Mesendoderm (in vitro differentiated cells): ENCODE data around the gene EML5. TPM values are rescaled to one million over a fixed set of nuclear protein-coding genes. Genes with fewer than 3 reads are reported as not detected.

Experiments
- DNase-seq: peaks from one replicate; pipeline ENCODE4 v3.0.0; 2013
- H2AK5ac ChIP-seq: 2 replicates; pipeline ENCODE4 v1.6.1; 2013; ENCODE audit warnings: low read length, inconsistent platforms
- H2BK120ac ChIP-seq: 2 replicates; pipeline ENCODE4 v1.6.1; 2013; ENCODE audit warnings: low read depth, mild to moderate bottlenecking, low read length, moderate library complexity, mixed read lengths
- H2BK15ac ChIP-seq: replicated peaks from 2 replicates; pipeline ENCODE4 v1.6.1; 2013; ENCODE audit warnings: low read depth, mild to moderate bottlenecking, moderate library complexity
- H2BK5ac ChIP-seq: 2 replicates; pipeline ENCODE4 v1.6.1; 2013; ENCODE audit warnings: low read length, inconsistent platforms
- H3K18ac ChIP-seq: 2 replicates; pipeline ENCODE4 v1.6.1; 2013; ENCODE audit warnings: mild to moderate bottlenecking, low read length, mixed read lengths
- H3K23ac ChIP-seq: one replicate; pipeline ENCODE4 v1.6.1; 2013; ENCODE audit warnings: low read length
- H3K27ac ChIP-seq: 2 replicates; pipeline ENCODE4 v1.5.1; 2013; ENCODE audit warnings: low read depth, mild to moderate bottlenecking, inconsistent platforms, low read length, moderate library complexity
- H3K27me3 ChIP-seq: 2 replicates; pipeline ENCODE4 v1.6.1; 2013; ENCODE audit warnings: low read length, control low read depth, mild to moderate bottlenecking, inconsistent platforms; ENCODE audit not compliant: insufficient read depth, poor library complexity
- H3K36me3 ChIP-seq: 2 replicates; pipeline ENCODE4 v1.6.1; 2013; ENCODE audit warnings: low read length, inconsistent platforms; ENCODE audit not compliant: control insufficient read depth, insufficient read depth
- H3K4ac ChIP-seq: one replicate; pipeline ENCODE4 v1.6.1; 2013; ENCODE audit warnings: low read depth, mild to moderate bottlenecking, low read length, moderate library complexity
- H3K4me1 ChIP-seq: 2 replicates; pipeline ENCODE4 v1.6.1; 2013; ENCODE audit warnings: low read depth, low read length, inconsistent platforms; ENCODE audit not compliant: control insufficient read depth
- H3K4me2 ChIP-seq: 2 replicates; pipeline ENCODE4 v1.6.1; 2013; ENCODE audit warnings: low read length
- H3K4me3 ChIP-seq: 2 replicates; pipeline ENCODE4 v1.5.1; 2013; ENCODE audit warnings: mild to moderate bottlenecking, low read length
- H3K56ac ChIP-seq: one replicate; pipeline ENCODE4 v1.6.1; 2013; ENCODE audit warnings: low read length
- H3K79me1 ChIP-seq: 2 replicates; pipeline ENCODE4 v1.6.1; 2013; ENCODE audit warnings: low read length, inconsistent platforms
- H3K79me2 ChIP-seq: 2 replicates; pipeline ENCODE4 v1.6.1; 2013; ENCODE audit warnings: mild to moderate bottlenecking, low read length; ENCODE audit not compliant: control insufficient read depth, insufficient read depth
- H3K9ac ChIP-seq: 2 replicates; pipeline ENCODE4 v1.6.1; 2013; ENCODE audit warnings: low read length, inconsistent platforms
- H4K5ac ChIP-seq: one replicate; pipeline ENCODE4 v1.6.1; 2013; ENCODE audit warnings: low read length
- H4K8ac ChIP-seq: one replicate; pipeline ENCODE4 v1.6.1; 2013; ENCODE audit warnings: low read depth, mild to moderate bottlenecking, control low read depth, low read length, moderate library complexity
- WGBS: extraction: QIAGEN DNeasy Blood & Tissue Kit; methylation state at CpG from one replicate; pipeline ENCODE4 v1.1.7; 2013; ENCODE audit warnings: low lambda C conversion rate, missing lambda C conversion rate; ENCODE audit not compliant: insufficient coverage; ENCODE audit errors: extremely low coverage; 5-methylcytosine and 5-hydroxymethylcytosine counted together
- polyA plus RNA-seq, 2 experiments: library from polyadenylated mRNA; stranded (reverse); fragments of 200-250 nt; gene quantifications; one replicate each; pipeline ENCODE4 v1.2.3, GENCODE V29; 2013

The EML5 gene
- 0.32 TPM for polyA plus RNA-seq (2013, experiment 1 of 2)
- 0.35 TPM for polyA plus RNA-seq (2013, experiment 2 of 2)

- Histone ChIP-seq H3K4me3 (peak within 1 kb of the TSS; percentile 25), H3K9ac (peak within 1 kb of the TSS; percentile 51), H3K36me3 (no peaks in the 10 kb centered on the region), H3K79me2 (no peaks in the 10 kb centered on the region), H3K27me3 (peaks cover 16% of the 10 kb centered on the region), H2BK120ac (no peak within 1 kb of the TSS), H3K79me1 (no peaks in the 10 kb centered on the region), H2BK5ac (no peak within 1 kb of the TSS), H4K5ac (no peak within 1 kb of the TSS), H4K8ac (no peak within 1 kb of the TSS), H2BK15ac (no peak within 1 kb of the TSS), H3K4me2 (peak within 1 kb of the TSS; percentile 59), H3K56ac (peak within 1 kb of the TSS; percentile 74), H3K18ac (no peak within 1 kb of the TSS), H2AK5ac (no peak within 1 kb of the TSS), H3K4me1 (no peaks in the 10 kb centered on the region), H3K23ac (peak within 1 kb of the TSS; percentile 97), H3K4ac (no peak within 1 kb of the TSS), H3K27ac (no peak within 1 kb of the TSS)
- peak; percentile 64 for DNase-seq
- no CpG with 5 or more reads among the region's 111 CpGs for WGBS
These were observed at the start of gene EML5 for GRCh38 chr14:88792473-88793258. TSS of gene EML5 (minus strand) at chr14:88792953. CDS start at chr14:88792503, 450 bp downstream.

- Histone ChIP-seq H3K4me3 (no peak overlapping the region), H2BK120ac (no peak overlapping the region), H3K56ac (no peak overlapping the region), H3K4me2 (no peak overlapping the region), H3K9ac (no peak overlapping the region), H3K4ac (no peak overlapping the region), H4K8ac (no peak overlapping the region), H3K79me1 (no peaks in the 10 kb centered on the region), H2AK5ac (no peak overlapping the region), H3K4me1 (no peaks in the 10 kb centered on the region), H3K18ac (no peak overlapping the region), H3K23ac (no peak overlapping the region), H3K27me3 (no peaks in the 10 kb centered on the region), H2BK5ac (no peak overlapping the region), H3K27ac (no peak overlapping the region), H2BK15ac (no peak overlapping the region), H3K36me3 (no peaks in the 10 kb centered on the region), H3K79me2 (no peaks in the 10 kb centered on the region), H4K5ac (no peak overlapping the region)
- WGBS = no CpG with 5 or more reads among the region's 1 CpG
- DNase-seq = no peak
These were observed 49.7 kb upstream of the EML5 start for GRCh38 chr14:88842414-88842813.

- WGBS = no CpG with 5 or more reads among the region's 1 CpG
- H2AK5ac ChIP-seq = no peak overlapping the region
- H3K9ac ChIP-seq = no peak overlapping the region
- H2BK5ac ChIP-seq = no peak overlapping the region
- H3K27me3 ChIP-seq = no peaks in the 10 kb centered on the region
- H3K79me2 ChIP-seq = no peaks in the 10 kb centered on the region
- H3K27ac ChIP-seq = no peak overlapping the region
- no peak overlapping the region for H2BK120ac ChIP-seq
- no peak overlapping the region for H2BK15ac ChIP-seq
- H3K4me2 ChIP-seq = no peak overlapping the region
- H4K8ac ChIP-seq = no peak overlapping the region
- H3K23ac ChIP-seq = no peak overlapping the region
- no peaks in the 10 kb centered on the region for H3K79me1 ChIP-seq
- no peak overlapping the region for H3K4me3 ChIP-seq
- H3K18ac ChIP-seq = no peak overlapping the region
- no peaks in the 10 kb centered on the region for H3K36me3 ChIP-seq
- H3K4me1 ChIP-seq = no peaks in the 10 kb centered on the region
- no peak for DNase-seq
- no peak overlapping the region for H3K4ac ChIP-seq
- H4K5ac ChIP-seq = no peak overlapping the region
- H3K56ac ChIP-seq = no peak overlapping the region
These were observed 49.0 kb upstream of the EML5 start for GRCh38 chr14:88841741-88842140.

GRCh38 chr14:88840926-88841325 lies 48.2 kb upstream of the EML5 start:
- H3K23ac ChIP-seq = no peak overlapping the region
- WGBS = no CpG with 5 or more reads among the region's 5 CpGs
- H3K4me2 ChIP-seq = no peak overlapping the region
- no peaks in the 10 kb centered on the region for H3K79me1 ChIP-seq
- H4K5ac ChIP-seq = no peak overlapping the region
- H3K4ac ChIP-seq = no peak overlapping the region
- no peak overlapping the region for H3K18ac ChIP-seq
- no peak overlapping the region for H2BK120ac ChIP-seq
- no peaks in the 10 kb centered on the region for H3K4me1 ChIP-seq
- no peak overlapping the region for H2BK5ac ChIP-seq
- no peaks in the 10 kb centered on the region for H3K36me3 ChIP-seq
- no peak overlapping the region for H3K27ac ChIP-seq
- H3K27me3 ChIP-seq = no peaks in the 10 kb centered on the region
- no peak overlapping the region for H3K56ac ChIP-seq
- no peak overlapping the region for H3K9ac ChIP-seq
- H4K8ac ChIP-seq = no peak overlapping the region
- no peaks in the 10 kb centered on the region for H3K79me2 ChIP-seq
- H3K4me3 ChIP-seq = no peak overlapping the region
- DNase-seq = no peak
- H2AK5ac ChIP-seq = no peak overlapping the region
- no peak overlapping the region for H2BK15ac ChIP-seq

GRCh38 chr14:88838015-88838414 lies 45.3 kb upstream of the EML5 start:
- no peak overlapping the region for H2AK5ac ChIP-seq
- no peaks in the 10 kb centered on the region for H3K27me3 ChIP-seq
- no peak overlapping the region for H4K5ac ChIP-seq
- no peaks in the 10 kb centered on the region for H3K79me2 ChIP-seq
- WGBS = no CpG with 5 or more reads among the region's 3 CpGs
- no peak for DNase-seq
- no peak overlapping the region for H3K23ac ChIP-seq
- H3K4ac ChIP-seq = no peak overlapping the region
- H3K56ac ChIP-seq = no peak overlapping the region
- no peak overlapping the region for H3K27ac ChIP-seq
- H3K36me3 ChIP-seq = no peaks in the 10 kb centered on the region
- H3K9ac ChIP-seq = no peak overlapping the region
- no peak overlapping the region for H2BK15ac ChIP-seq
- H3K4me3 ChIP-seq = no peak overlapping the region
- H3K79me1 ChIP-seq = no peaks in the 10 kb centered on the region
- H4K8ac ChIP-seq = no peak overlapping the region
- no peaks in the 10 kb centered on the region for H3K4me1 ChIP-seq
- H2BK120ac ChIP-seq = no peak overlapping the region
- no peak overlapping the region for H3K4me2 ChIP-seq
- H3K18ac ChIP-seq = no peak overlapping the region
- H2BK5ac ChIP-seq = no peak overlapping the region

GRCh38 chr14:88837495-88837894 lies 44.7 kb upstream of the EML5 start:
- no peaks in the 10 kb centered on the region for H3K79me1 ChIP-seq
- H2BK5ac ChIP-seq = no peak overlapping the region
- no peak overlapping the region for H3K27ac ChIP-seq
- WGBS = no CpG with 5 or more reads among the region's 1 CpG
- no peak overlapping the region for H3K4me3 ChIP-seq
- H3K18ac ChIP-seq = no peak overlapping the region
- no peaks in the 10 kb centered on the region for H3K27me3 ChIP-seq
- no peaks in the 10 kb centered on the region for H3K36me3 ChIP-seq
- no peak overlapping the region for H2BK120ac ChIP-seq
- DNase-seq = no peak
- H2AK5ac ChIP-seq = no peak overlapping the region
- H3K9ac ChIP-seq = no peak overlapping the region
- H3K23ac ChIP-seq = no peak overlapping the region
- H3K4me2 ChIP-seq = no peak overlapping the region
- H3K79me2 ChIP-seq = no peaks in the 10 kb centered on the region
- no peak overlapping the region for H3K4ac ChIP-seq
- no peak overlapping the region for H2BK15ac ChIP-seq
- H4K5ac ChIP-seq = no peak overlapping the region
- H3K4me1 ChIP-seq = no peaks in the 10 kb centered on the region
- no peak overlapping the region for H3K56ac ChIP-seq
- H4K8ac ChIP-seq = no peak overlapping the region
